HepG2 (cell line): ENCODE data around the gene STH. TPM values are rescaled to one million over a fixed set of nuclear protein-coding genes. Genes with fewer than 3 reads are reported as not detected.
A peak's percentile ranks its signal among the peaks of the same experiment; 100 is the strongest.

ENCODE experiments used
- AKNA ChIP-seq: sonication (generic); formaldehyde crosslinking; IDR thresholded peaks from 2 replicates; pipeline ENCODE4 v1.4.0; 2020; ENCODE audit warnings: missing genetic modification reagents, borderline replicate concordance
- ATAD3A ChIP-seq: sonication (generic); formaldehyde crosslinking; IDR thresholded peaks from 2 replicates; pipeline ENCODE4 v1.4.0; 2020; ENCODE audit warnings: missing genetic modification reagents
- ATF4 ChIP-seq, 2 experiments: fragments of 450-650 bp in 1 of 2; sonication (generic) in 1 of 2; formaldehyde crosslinking; IDR thresholded peaks; 2 replicates each; pipeline versions ENCODE4 v1.5.0 to v1.8.0; 2020 to 2022; ENCODE audit warnings: mild to moderate bottlenecking in 1 of 2, missing genetic modification reagents in 1 of 2
- ESRRA ChIP-seq: sonication (generic); formaldehyde crosslinking; IDR thresholded peaks from 2 replicates; pipeline ENCODE4 v1.5.1; 2020; ENCODE audit warnings: mild to moderate bottlenecking, low read depth, missing genetic modification reagents
- MLX ChIP-seq: IDR thresholded peaks from 2 replicates; pipeline ENCODE4 v1.6.1; 2016
- NFE2L2 ChIP-seq: fragments of 150-350 bp; IDR thresholded peaks from 2 replicates; pipeline ENCODE4 v1.6.1; 2014; ENCODE audit warnings: low read length
- SAP130 ChIP-seq: IDR thresholded peaks from 2 replicates; pipeline ENCODE4 v1.6.1; 2016; ENCODE audit warnings: low read depth
- SMARCE1 ChIP-seq: fragments of 450-650 bp; IDR thresholded peaks from 2 replicates; pipeline ENCODE4 v1.6.1; 2017; ENCODE audit warnings: borderline replicate concordance
- TFAP4 ChIP-seq: sonication (generic); IDR thresholded peaks from 2 replicates; pipeline ENCODE4 v1.6.1; 2016; ENCODE audit warnings: low read depth, borderline replicate concordance
- THAP8 ChIP-seq: sonication (generic); formaldehyde crosslinking; IDR thresholded peaks from 2 replicates; pipeline ENCODE4 v1.5.1; 2020; ENCODE audit warnings: missing genetic modification reagents, mild to moderate bottlenecking, borderline replicate concordance
- ZFP91 ChIP-seq: sonication (generic); formaldehyde crosslinking; IDR thresholded peaks from 2 replicates; pipeline ENCODE4 v1.9.0; 2022; ENCODE audit warnings: missing genetic modification reagents, mild to moderate bottlenecking, borderline replicate concordance
- ZNF292 ChIP-seq: sonication (generic); formaldehyde crosslinking; IDR thresholded peaks from 2 replicates; pipeline ENCODE4 v1.8.1; 2022; ENCODE audit warnings: mild to moderate bottlenecking, low read depth, missing genetic modification reagents, borderline replicate concordance
- ZNF383 ChIP-seq: sonication (generic); formaldehyde crosslinking; IDR thresholded peaks from 2 replicates; pipeline ENCODE4 v1.4.0; 2020; ENCODE audit warnings: missing genetic modification reagents, mild to moderate bottlenecking, borderline replicate concordance
- ZNF441 ChIP-seq: sonication (generic); formaldehyde crosslinking; IDR thresholded peaks from 2 replicates; pipeline ENCODE4 v1.7.0; 2021; ENCODE audit warnings: missing genetic modification reagents, borderline replicate concordance
- ZNF749 ChIP-seq: sonication (generic); formaldehyde crosslinking; IDR thresholded peaks from 2 replicates; pipeline ENCODE4 v1.8.0; 2022; ENCODE audit warnings: mild to moderate bottlenecking, missing genetic modification reagents, moderate library complexity, borderline replicate concordance
- ZNF891 ChIP-seq: sonication (generic); formaldehyde crosslinking; IDR thresholded peaks from 2 replicates; pipeline ENCODE4 v1.5.0; 2020; ENCODE audit warnings: mild to moderate bottlenecking, missing genetic modification reagents
- polyA plus RNA-seq, 8 experiments: library from polyadenylated mRNA; depleted of rRNA in 3 of 8; stranded (reverse) in 7 of 8; unstranded in 1 of 8; fragments of >200 nt; fragmentation: Illumina TruSeq in 4 of 8; extraction: Trizol in 4 of 8; gene quantifications; 2 replicates each; pipeline versions ENCODE4 v1.2.1 to v1.2.3, GENCODE V29; 2011 to 2016; ENCODE audit warnings: low read depth in 4 of 8, missing spikeins in 1 of 8, mixed read lengths in 1 of 8; ENCODE audit not compliant: insufficient read depth in 1 of 8
- total RNA-seq, 5 experiments: library from RNA; depleted of rRNA; stranded (reverse); fragments of >200 nt; fragmentation: Illumina TruSeq; extraction: Trizol; gene quantifications; 2 replicates each; pipeline ENCODE4 v1.2.3, GENCODE V29; 2016; ENCODE audit warnings: low read depth in 1 of 5

Gene STH
- total and polyA plus RNA-seq, 2 of the 13 experiments (the other 11 are each of a cell fraction or from before 2014, with no cell fraction given) = not detected

GRCh38 chr17:46011711-46012505, 12.9 kb downstream of the STH start (continued):
- peak; percentile 3; the same call in 1 of the 2 replicates for TF ChIP-seq ZFP91 (CRISPR knock-in tag)
- 0 out of 2 replicates have a peak, but pooled peaks have one; percentile 17 for TF ChIP-seq SAP130 (CRISPR knock-in tag)
- TF ChIP-seq ZNF383 (CRISPR knock-in tag) = no peak
- no peak for TF ChIP-seq NFE2L2
- TF ChIP-seq ZNF891 = 0 out of 2 replicates have a peak, but pooled peaks have one; percentile 63
- no peak for TF ChIP-seq SMARCE1
- TF ChIP-seq ESRRA (CRISPR knock-in tag) = peak; percentile 17; the same call in 1 of the 2 replicates
- no peak for TF ChIP-seq THAP8 (CRISPR knock-in tag)
- no peak for TF ChIP-seq ATF4 (CRISPR knock-in tag; IDR thresholded peaks at IDR 0.05)
- no peak for TF ChIP-seq MLX (CRISPR knock-in tag)
- no peak for TF ChIP-seq ATAD3A (CRISPR knock-in tag)
- peak; percentile 46; the same call in 1 of the 2 replicates for TF ChIP-seq ZNF749 (CRISPR knock-in tag)
- TF ChIP-seq TFAP4 = peak; percentile 77
- TF ChIP-seq AKNA (CRISPR knock-in tag) = no peak
- peak; percentile 55; the same call in 1 of the 2 replicates for TF ChIP-seq ZNF441 (CRISPR knock-in tag)
- 0 out of 2 replicates have a peak, but pooled peaks have one; percentile 26 for TF ChIP-seq ZNF292
